Bronchial epithelial cell (primary cell): ENCODE results near the gene ARL4D. TPM values are rescaled to one million over a fixed set of nuclear protein-coding genes. Genes with fewer than 3 reads are reported as not detected.
A peak's percentile ranks its signal among the peaks of the same experiment; 100 is the strongest.

ENCODE experiments used
- DNase-seq: peaks from one replicate; pipeline ENCODE4 v3.0.0-alpha.2; 2010; ENCODE audit warnings: low read depth
- FAIRE-seq: peaks from 2 replicates; lab custom pipeline; 2011; peaks lifted over from hg19 to GRCh38; lab: Jason Lieb, UNC
- H3K27me3 ChIP-seq: 2 replicates; pipeline ENCODE4 v1.5.1; 2011; ENCODE audit warnings: low read length; ENCODE audit not compliant: control insufficient read depth, insufficient read depth
- H3K36me3 ChIP-seq: 2 replicates; pipeline ENCODE4 v1.5.1; 2011; ENCODE audit warnings: low read length; ENCODE audit not compliant: control insufficient read depth, insufficient read depth
- H3K4me3 ChIP-seq: 2 replicates; pipeline ENCODE4 v1.5.1; 2011; ENCODE audit warnings: mild to moderate bottlenecking, low read depth, low read length, control low read depth
- total RNA-seq: library from RNA; depleted of rRNA; stranded (reverse); fragments of >200 nt; gene quantifications from 2 replicates; pipeline ENCODE4 v1.2.1, GENCODE V29; 2014
- TF ChIP-seq, protein P1 (sequence below): IDR thresholded peaks from 2 replicates; pipeline ENCODE4 v1.5.1; 2011; ENCODE audit warnings: mild to moderate bottlenecking, moderate library complexity, low read length, control low read depth, inconsistent platforms; ENCODE audit not compliant: insufficient read depth, severe bottlenecking

Gene ARL4D
- total RNA-seq, 1 donor from 2014 or later: 71.1 TPM

DNA sequence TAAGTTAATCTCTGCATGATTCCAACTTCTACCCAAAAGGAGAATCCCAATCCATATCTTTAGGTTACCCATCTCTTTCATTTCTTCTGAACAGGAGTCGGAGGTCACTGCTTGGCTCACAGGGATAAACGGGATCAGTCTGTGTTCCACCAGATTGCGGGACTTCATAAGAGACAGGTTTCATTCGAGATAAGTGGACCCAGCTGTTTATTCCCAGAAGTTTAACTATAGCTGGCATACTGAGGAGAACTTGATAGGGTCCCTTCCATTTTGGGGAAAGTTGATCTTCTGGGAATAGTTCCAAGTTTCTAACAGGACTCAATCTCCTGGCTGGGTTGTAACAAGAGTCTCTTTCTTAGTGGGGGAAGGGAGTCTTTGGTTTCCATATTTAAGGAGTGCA, 45.4 kb upstream of the ARL4D start:
- no peaks in the 10 kb centered on the region for H3K36me3 ChIP-seq
- TF ChIP-seq, protein P1, sequence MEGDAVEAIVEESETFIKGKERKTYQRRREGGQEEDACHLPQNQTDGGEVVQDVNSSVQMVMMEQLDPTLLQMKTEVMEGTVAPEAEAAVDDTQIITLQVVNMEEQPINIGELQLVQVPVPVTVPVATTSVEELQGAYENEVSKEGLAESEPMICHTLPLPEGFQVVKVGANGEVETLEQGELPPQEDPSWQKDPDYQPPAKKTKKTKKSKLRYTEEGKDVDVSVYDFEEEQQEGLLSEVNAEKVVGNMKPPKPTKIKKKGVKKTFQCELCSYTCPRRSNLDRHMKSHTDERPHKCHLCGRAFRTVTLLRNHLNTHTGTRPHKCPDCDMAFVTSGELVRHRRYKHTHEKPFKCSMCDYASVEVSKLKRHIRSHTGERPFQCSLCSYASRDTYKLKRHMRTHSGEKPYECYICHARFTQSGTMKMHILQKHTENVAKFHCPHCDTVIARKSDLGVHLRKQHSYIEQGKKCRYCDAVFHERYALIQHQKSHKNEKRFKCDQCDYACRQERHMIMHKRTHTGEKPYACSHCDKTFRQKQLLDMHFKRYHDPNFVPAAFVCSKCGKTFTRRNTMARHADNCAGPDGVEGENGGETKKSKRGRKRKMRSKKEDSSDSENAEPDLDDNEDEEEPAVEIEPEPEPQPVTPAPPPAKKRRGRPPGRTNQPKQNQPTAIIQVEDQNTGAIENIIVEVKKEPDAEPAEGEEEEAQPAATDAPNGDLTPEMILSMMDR: no peak
- H3K27me3 ChIP-seq: no peaks in the 10 kb centered on the region
- FAIRE-seq: no peak
- no peak overlapping the region for H3K4me3 ChIP-seq
- no peak for DNase-seq

DNA sequence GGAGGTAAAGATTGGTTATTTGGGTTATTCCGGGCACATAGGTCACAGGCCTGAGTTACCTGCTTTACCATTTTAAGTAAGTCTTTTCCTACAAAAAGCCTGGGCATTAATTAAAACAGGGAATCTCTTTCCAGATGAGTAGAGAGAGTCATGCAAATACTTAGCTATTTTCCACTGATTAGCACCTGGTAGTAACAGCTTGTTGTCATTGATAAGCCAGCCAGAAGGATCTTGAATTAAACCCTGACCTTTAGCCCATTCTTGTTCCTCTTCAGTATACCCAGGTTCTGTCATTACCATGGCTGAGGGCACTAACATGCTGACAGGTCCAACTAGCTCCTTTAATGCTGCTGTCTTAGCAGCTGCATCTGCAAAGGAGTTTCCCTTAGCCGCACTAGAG, 44.4 kb upstream of the ARL4D start:
- no peak for FAIRE-seq
- no peak overlapping the region for H3K4me3 ChIP-seq
- TF ChIP-seq, protein P1: no peak
- no peaks in the 10 kb centered on the region for H3K36me3 ChIP-seq
- no peak for DNase-seq
- H3K27me3 ChIP-seq: no peaks in the 10 kb centered on the region

DNA sequence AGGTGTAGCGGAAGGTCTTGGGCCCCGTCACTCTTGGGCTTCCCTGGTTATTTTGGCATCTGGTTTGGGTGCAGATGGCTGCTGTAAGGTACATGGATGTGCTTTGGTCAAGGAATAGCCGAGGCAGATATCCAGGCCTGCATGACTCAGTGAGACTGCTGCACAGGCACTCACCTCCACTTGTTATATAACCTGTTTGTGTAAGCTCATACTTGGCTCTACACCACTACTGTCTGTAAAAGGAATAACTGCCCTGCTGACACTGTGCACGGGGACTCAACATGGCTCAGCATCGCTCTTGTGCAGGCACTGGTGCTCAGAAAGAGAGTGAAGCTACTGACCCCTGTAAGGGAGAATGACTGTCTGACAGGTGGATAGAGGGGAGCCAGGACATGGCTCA, 42.3 kb upstream of the ARL4D start:
- DNase-seq (peak; percentile 22), FAIRE-seq (no peak)
- TF ChIP-seq, protein P1: no peak
- Histone ChIP-seq H3K36me3 (no peaks in the 10 kb centered on the region), H3K27me3 (no peaks in the 10 kb centered on the region), H3K4me3 (no peak overlapping the region)

DNA sequence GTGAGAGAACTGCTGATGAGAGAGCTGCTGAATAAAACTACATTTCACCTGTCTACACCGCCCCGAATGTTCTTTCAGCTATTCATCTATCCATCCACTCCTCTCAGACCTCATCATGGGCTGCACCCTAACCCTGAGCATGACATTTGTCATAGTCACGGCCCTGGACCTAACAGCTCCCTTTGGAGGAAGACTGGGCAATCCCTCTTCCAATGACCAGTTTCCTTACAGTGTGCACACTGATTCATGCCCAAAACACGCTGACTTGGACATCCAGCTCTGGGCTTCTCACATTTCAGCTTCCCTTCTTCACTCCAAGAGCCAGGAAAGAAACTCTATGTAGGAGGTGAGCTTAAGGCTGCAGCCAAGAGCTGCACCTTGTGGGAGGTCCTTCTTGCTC, 41.8 kb upstream of the ARL4D start:
- TF ChIP-seq, protein P1: no peak
- peak; percentile 93 for DNase-seq
- FAIRE-seq: no peak

DNA sequence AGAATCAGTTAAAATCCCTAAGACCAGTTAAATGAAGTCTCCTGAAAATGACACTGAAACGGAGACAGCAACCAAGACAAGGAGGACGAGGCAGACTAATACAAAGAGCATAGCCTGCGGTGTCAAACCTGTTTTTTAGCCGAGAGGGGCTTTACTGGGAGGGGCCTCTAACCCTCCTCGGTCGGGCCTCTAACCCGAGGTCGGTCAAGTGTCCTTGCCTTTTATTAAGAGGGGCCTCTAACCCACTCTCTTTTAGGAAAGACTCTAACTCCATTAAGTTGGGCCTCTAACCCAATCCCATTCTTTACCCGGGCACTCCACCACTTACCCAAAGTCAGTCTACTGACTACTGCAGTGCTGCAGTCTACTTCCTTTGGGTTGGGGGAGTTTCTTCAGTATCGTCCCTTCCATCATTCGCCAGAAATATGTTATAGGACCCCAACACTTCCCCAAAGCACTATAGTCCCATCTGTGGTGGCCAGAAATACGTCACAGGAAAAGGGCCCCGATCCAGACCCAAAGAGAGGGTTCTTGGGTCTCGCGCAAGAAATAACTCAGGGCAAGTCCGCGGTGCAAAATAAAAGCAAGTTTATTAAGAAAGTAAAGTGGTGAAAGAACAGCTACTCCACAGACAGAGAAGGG, 39.2 kb upstream of the ARL4D start:
- H3K27me3 ChIP-seq: no peaks in the 10 kb centered on the region
- no peak for DNase-seq
- peak overlapping the region; percentile 47 for H3K4me3 ChIP-seq
- no peaks in the 10 kb centered on the region for H3K36me3 ChIP-seq
- FAIRE-seq: no peak
- TF ChIP-seq, protein P1: no peak

More for the DNA sequence above, 41.8 kb upstream of the ARL4D start:
- H3K4me3 ChIP-seq: no peak overlapping the region
- H3K27me3 ChIP-seq: no peaks in the 10 kb centered on the region
- no peaks in the 10 kb centered on the region for H3K36me3 ChIP-seq

DNA sequence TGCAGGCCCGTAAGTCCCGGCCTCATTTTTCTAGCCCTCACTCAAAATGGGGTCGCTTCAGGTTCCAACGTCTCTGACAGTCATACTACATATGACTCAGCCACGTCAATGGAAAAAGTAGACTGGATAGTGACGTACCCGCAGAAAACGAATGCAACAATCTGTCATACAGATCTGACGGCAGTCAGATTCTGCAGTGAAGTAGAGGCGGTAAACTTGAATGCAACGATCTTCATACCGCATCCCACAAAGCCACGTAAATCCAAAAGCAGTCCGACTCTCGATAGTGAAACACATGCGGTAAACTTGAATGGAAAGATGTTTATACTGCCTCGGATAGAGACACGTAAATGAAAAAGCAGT, 38.4 kb upstream of the ARL4D start:
- H3K4me3 ChIP-seq: peak overlapping the region; percentile 47
- no peak for FAIRE-seq
- TF ChIP-seq, protein P1: no peak
- peak; percentile 89 for DNase-seq
- no peaks in the 10 kb centered on the region for H3K27me3 ChIP-seq
- no peaks in the 10 kb centered on the region for H3K36me3 ChIP-seq
